Measurements from ENCODE around the gene NPAS3.
A peak's percentile ranks its signal among the peaks of the same experiment; 100 is the strongest.

Gene NPAS3

DNA sequence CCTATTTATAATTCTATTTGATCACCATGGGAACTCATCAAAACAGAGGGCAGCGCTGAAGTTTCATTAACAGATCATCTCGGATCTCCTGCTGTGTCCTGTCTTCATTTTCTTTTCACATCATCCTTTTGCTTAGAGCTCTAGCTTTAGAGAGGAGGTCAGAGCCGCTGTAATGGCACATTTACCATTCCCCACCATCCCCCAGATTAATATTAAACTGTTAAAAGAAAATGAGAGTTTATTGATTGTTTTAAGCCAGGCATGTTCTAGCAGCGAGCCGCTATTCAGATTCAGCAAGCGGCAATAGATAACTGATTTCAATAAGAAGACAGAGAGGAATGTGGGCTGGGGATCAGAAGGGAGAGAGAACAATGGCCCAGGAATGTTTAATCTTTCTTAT, 703.4 kb downstream of the NPAS3 start:
- no peak for DNase-seq (ENCODE audit: low spot score)

DNA sequence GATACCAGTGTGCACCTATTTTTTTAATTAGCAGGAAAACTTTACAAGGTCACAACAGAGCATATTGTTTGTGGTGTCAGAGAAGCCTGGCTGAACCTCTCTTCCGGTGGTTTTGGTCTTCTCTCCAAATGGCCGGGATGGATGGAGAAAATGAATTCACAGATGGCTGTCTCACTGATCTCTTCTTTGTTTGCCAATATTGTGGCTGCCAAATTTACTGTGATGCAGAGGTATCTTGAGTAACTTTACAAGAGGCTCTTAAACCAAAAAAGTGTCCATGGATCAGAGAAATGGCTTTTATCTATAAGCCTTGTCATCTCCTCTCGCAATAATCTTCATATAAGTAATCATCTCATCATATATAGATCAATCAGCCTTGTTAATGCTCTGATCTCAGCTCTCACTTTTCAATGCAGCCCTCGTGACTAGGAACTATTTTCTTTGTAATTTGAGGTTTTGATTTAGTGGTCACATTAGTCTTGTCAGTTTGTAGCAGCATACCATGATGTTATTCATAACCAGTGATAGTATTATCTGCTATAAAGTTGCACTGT, 704.1 kb downstream of the NPAS3 start:
- DNase-seq (ENCODE audit: low spot score): no peak

DNA sequence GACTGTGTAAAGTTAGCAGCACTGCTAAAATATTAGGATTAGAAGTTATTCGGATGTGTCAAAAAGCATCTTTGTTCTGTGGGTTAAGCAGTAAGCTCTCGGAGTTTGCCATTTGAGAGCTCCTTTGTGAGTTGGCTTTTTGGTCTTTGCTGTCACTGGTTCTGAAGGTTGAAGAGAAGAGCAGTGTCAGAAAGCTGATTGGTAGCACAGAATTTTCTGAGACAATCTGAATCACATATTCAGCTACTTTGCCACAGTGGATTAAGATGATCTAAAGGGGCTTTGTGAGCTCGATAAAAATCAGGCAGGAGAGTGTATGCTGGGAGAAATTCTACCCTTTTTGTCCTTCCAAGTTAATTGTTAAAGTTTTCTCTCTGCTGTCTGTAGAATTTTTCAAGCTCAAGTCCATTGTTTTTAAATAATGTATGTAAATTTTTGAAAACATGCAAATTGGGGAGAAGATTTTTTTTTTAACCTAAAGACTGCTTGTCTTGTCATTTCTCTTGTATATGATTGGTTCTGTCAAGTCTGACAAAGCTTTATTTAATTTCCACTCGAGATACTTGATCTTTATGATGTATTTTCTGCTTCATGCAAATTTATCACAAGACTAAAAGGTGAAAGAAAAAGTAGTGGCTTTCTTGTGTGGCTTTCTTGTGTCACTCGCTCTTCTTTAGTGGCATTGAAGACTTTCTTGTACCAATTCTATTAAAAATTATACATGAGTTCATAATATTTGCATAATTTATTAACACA, 704.9 kb downstream of the NPAS3 start:
- no peak for DNase-seq (ENCODE audit: low spot score)

DNA sequence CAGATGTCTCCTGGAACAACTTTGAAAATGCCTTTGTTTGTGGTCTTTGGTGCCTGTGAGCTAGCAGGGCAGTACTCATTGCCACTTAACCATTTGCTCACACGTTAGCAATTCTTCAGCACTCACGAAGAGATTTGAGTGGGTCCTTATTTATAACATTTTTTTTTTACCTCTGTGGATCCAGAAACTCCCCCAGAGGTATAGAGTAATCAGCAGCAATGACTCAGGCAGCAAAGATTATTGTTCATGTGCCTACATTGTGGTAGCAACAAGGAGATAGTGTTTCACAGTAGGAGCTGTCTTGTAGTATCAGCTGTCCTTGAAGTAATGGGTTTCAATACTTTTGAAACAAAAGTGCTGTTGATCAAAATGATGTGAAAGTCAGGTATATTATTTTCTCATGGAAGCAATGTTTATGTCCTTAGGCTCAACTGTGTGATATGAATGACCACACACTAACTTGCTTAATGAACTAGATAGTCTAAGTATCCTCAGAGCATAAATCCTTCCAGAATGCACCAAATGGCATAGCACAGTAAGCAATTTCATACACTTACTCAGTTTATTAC, 708.1 kb downstream of the NPAS3 start:
- DNase-seq (ENCODE audit: low spot score): no peak

DNA sequence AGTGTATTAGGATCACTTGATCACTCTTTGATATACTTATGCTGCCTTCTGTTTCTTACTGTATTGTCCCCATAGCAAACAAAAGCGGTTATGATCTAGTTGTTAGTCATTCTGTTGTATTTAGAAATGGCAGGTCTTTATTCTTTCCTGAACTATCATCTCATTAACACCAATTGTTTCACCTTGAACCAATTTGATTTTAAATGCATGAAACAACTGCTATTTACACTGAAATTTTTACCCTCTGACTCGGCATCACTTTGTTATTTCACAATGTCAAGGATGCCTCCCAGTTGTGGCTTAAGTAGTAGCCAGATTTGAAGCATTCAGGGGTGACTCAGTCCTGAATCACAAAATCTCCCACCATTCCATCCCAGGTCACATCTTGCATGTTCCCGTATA, 708.7 kb downstream of the NPAS3 start:
- no peak for DNase-seq (ENCODE audit: low spot score)

DNA sequence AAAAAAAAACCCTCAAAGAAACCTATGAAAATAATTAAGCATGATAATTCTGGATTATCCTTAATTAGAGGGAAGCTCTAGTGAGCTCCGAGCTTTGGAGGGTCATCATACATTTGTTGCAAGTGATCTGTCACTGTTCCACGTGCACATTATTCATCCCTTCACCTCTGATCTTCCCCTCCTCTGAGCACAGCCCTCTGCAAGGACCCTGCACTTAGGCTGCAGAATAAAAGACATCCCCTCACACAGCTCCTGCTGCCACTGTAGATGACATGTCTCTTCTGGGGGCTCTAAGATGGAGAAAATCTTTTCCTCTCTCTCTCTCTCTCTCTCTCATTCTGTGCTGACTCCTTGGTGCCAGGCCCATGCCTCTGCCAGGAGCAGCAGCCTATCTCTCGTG, 711.8 kb downstream of the NPAS3 start:
- DNase-seq (ENCODE audit: low spot score): no peak

DNA sequence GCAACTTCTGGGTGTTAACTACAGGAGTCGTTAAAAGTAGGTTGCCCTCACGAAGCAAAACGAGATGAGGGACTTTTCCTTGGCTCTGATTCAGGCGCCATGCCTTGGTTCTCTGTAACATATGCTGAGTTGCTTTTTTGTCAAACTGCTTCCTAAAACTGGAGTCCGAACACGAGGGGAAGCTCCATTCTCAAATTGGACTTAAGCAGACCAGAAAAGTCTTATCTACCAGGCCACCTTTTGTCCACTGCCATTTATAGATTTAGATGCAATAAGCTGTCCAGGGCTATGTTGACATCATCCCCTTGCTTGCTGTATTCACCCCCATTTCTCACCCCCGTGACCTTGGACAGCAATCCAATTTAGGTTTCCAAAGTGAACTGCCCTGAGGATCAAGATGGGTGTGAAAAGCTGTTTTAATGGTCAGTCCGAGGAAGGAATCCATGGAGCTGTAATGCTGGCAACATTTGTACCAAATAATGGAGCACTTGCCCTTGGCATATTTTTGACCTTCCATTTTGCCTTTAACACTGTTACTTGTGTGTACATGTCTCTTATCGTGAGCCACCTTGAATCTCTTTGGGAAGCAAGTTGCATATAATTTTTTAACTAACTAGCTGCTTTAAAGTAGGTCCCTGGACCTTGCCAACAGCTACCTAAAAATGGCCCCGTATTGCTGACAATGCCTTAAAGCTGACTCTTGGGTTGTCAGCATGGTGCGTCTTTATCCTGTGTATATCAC, 714.1 kb downstream of the NPAS3 start:
- no peak for DNase-seq (ENCODE audit: low spot score)

DNA sequence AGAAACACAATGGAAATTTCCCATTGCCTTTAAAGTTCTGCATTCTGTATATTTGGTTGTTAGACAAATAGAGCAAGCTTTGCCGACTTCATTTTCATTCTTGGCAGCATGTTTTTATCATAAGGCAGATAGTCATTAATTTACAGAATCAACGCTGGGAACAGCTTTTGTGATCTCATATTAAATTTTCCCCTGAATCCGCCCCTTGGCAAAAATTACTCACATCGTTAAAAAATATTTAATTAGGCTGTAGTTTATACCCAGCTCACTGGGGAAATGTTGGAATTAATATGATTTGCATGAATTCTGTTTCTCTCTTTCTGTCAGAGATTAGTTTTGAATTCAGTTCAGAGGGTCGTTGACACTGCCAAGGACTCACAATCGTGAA, 714.6 kb downstream of the NPAS3 start:
- DNase-seq (ENCODE audit: low spot score): no peak

DNA sequence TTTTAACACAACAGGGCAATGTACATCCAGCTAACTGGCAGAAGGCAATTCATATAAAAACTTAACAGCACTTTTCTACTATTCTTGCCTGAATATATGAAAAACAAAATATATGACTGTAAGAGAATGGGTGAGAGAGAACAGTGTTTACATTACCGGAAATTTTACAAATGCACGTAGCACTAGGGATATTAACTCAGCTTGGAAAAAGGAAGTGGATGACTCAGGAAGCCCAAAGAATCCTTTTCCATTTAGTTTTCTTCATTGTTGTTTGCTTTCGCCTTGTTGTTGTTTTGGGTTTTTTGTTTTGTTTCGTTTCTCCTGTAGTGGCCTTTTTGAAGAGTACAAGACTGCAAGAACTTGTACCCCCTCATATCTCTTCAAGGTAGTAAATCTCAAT, 716.7 kb downstream of the NPAS3 start:
- no peak for DNase-seq (ENCODE audit: low spot score)

DNA sequence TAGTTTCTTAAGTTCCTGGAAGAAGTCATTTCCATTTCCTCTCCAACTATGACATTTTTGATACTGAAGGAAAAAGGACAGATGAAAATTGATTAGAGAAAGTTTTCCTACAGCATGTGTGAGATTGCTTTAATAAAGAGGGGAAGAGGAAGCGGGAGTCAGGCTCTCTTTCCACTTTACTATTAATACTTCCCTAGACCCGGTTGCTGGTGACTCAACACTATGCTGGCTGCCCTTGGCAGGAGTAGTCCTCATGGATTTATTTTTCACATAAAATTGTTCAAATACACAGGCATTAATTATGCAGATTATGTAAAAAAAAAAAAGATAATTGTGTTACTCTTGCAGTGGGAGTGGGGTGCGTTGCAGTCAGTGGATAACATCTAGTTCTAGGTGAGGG, 718.8 kb downstream of the NPAS3 start:
- DNase-seq (ENCODE audit: low spot score): no peak

DNA sequence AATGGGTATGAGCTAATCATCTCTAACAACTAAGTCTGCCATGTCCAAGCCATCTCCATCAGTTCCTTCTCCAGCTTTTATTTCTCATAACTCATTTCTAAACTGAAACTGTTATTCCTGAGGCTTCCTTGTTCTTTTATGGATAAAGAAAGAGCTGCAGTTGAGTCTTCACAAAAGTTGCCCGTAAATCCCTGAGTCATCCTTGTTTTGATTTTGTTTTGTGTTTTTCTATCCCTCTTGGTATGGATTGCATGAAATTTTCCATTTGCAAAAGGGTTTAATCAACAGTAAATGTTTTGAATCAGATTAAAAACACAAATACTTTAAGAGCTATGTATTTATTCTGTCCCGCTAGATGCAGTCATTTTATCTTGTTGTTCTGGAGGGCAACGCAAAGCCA, 721.6 kb downstream of the NPAS3 start:
- no peak for DNase-seq (ENCODE audit: low spot score)

DNA sequence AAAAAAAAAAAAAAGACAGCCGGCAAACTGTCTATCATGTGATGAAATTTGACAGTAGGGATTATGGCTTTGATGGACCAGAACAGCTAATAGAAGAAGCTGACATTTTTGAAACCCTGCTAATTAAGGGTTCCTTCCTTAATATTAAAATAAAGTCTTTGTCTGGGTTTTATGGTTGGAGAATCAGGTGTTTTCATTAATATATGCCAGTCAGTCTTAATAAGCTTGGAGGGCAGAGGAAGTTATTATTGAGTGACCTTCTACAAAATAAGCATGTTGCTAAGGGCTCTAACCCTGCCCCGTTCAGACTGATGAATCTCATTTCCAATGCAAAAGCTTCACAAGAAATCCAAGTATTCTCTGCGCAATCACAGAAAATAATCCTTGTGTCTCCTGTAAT, 722.4 kb downstream of the NPAS3 start:
- DNase-seq (ENCODE audit: low spot score): no peak

DNA sequence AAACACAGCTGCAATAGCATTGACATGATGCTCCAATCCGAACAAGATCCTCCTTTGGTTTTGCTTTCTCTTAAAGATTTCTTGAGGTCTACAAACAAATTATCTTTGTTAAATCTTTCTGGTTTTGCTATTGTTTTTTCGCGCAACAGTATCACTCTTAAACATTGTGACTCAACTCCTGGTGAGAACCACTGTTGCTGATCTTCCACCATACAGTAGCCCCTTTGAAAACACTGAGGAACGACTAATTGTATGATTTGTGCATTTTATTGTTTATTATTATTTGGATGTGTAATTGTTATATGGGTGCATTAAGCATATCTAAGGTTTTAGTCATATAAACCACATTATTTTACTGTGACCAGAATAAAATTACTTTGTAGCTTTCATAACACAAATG, 729.4 kb downstream of the NPAS3 start:
- no peak for DNase-seq (ENCODE audit: low spot score)

DNA sequence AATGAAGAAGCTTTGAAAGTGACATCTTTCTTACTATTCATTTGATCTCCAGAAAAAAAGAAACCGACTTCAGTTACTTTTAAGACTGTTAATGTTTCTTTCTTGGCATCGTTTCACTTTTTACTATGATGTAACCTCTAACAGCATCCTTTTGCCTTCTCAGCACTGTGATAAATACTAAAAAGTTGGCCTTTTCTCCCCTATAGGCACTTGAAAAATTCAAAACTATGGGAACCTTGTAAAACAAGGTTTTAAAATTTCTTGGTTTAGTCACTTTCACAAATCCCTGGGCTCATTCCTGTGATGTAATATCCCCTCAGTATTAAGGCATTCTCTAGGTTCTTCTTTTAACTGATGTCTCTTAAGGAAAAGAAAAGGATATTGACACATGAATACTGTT, 730.4 kb downstream of the NPAS3 start:
- no peak for DNase-seq (ENCODE audit: low spot score)

DNA sequence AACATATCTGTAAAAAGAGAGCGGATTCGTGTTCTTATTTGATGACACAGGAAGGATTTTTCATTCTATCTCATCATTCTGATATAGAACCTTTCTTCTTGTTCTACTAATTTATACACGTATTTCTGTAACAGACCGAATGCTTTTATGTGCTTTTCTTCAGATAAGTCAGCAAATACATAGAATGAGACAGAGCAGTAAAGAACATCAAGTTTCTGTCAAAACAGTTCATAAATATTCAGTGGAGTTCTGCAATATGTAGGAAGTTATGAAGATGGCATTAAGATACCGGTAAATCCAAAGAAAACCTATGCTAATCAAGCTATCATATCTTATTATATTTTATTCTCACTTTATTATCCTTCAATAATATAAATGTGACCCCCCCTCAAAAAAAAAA, 731.6 kb downstream of the NPAS3 start:
- no peak for DNase-seq (ENCODE audit: low spot score)

DNA sequence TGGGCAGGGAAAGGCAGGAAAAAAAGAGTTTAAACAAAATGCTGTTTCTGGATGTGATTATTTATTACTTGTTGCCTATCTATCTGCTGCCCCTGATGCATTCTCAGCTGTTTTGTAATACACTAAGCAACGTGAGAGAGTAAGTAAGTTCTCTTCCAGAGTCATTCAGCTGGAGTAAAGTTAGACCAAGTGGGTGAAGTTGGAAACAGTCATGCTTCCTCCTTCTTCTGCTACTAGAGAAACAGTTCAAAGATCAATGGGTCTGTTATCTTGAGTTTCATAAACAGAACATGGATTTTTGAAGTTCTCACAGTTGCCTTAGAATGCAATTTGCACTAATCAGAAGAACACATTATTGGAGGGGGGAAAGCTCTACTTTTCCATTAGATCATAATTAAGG, 732.9 kb downstream of the NPAS3 start:
- DNase-seq (ENCODE audit: low spot score): no peak

DNA sequence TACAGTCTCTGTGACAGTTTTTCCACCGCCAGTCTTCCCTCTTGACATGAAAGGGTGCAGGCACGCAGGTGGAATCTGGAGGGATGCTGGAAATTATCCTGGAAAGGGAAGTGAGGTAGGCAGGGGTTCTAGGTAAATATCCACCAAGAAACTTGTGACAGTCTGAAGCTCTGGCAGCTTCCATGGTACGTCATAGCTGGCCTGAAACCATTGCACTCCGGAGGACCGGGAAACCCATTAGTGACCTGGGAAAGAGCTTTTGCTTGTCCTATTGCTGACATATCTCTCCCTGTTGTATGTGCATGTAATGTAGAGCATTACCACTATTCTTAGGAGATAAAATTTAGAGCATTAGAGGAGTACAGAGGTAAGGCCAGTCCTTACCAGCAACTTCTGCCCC, 736.2 kb downstream of the NPAS3 start:
- no peak for DNase-seq (ENCODE audit: low spot score)

DNA sequence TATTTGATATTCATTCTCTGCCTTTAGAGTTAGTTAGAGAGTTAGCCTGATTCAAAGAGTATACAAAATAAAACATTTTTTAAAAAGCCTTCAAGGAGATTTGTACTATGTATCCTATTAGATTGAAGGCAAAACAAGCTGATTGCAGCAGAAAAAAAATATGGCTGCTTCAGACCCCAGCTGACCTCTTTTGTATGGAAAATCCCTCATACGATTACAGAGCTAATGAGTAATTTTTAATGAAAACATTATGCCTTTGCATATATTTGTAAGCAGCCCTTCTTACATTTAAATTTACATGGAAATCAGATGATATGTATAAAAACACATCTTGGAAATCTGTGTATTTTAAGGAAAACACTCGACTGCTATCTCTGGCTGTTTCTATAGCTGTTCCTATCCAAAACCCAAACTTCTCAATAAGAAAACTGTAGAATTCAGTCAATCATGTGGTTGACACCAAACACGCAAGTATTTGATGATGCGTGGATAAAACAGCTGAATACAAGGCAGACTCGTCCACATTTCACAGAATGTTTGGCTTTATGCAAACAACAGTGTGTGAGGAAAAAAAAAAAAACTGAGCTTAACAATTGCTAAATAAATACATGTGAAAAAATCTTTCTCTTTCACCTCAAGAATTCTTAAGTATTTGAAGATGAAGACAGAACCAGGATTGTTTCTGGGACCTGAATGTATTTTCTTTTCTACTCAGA, 736.9 kb downstream of the NPAS3 start:
- no peak for DNase-seq (ENCODE audit: low spot score)

DNA sequence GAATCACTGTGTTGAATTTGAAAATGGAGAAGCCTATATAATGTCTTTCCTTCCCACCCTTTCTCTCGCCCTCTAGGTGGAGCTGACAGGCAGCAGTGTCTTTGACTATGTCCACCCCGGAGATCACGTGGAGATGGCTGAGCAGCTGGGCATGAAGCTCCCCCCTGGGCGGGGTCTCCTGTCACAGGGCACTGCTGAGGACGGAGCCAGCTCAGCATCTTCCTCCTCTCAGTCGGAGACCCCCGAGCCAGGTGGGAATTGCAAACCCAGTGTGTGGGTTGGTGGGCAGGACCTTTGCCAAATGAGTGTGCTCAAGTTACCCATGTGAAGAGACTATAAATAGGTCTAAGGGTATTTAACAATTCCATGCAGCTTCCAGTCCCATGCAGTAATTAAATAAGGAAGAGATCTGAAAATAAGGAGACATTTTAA, 737.5 kb downstream of the NPAS3 start:
- peak; percentile 19 for DNase-seq (ENCODE audit: low spot score)

DNA sequence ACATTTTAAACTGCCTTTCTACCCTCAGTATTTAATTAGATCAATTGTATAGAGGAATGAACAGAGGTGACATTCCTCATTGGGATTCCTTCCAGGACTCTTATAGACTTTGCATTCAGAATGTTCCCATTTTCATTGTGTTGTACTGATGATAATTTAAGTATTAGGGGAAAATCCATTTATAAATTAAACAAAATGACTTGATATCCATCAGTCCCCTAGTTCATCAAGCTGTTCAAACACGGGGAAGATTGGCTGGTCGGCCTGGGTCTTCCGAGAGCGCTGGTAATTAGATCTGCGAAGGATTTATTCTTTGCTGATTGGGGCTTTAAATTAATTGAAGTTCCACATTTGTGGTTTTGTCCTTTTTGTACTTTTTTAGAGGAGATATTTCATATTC, 738.2 kb downstream of the NPAS3 start:
- no peak for DNase-seq (ENCODE audit: low spot score)

DNA sequence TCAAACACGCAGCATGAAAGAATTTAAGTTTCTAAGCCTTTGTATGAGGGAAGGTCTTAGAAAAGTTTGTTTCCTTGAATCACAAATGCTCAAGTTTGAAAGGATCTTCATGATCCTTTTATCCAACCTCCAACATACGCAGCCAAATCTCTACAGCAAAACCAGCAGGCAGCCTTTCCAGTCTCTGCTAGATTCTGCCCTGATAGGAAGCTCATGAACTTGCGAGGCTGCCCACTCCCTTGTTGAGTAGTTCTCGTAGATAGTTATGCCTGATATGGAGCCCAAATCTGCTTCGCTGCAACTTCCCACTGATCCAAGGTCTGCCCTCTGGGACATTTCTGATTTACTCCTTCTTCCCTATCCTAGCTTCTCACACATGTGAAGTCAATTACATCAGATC, 739.3 kb downstream of the NPAS3 start:
- DNase-seq (ENCODE audit: low spot score): no peak

DNA sequence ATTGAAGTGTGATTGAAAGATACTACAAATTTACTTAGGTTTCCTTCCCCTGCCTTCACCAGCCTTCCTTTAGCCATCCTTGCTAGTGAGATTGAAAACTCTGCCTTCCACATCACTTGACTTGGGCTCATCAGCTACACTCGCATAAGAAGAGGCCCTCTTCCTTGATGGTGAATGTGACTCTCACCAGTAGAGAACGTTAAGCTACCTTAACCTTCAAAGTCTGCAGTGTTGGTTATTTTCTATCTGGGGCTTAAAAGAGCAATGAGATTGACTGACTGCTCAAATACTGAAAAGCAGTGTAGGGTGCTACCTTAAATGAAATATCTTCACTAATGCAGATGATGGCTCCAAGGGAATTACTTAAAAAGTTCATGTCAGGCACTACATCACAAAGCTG, 740.3 kb downstream of the NPAS3 start:
- no peak for DNase-seq (ENCODE audit: low spot score)

All from NAMALWA (cell line).